Ishikawa (cell line): ENCODE results near the gene PACSIN3.

Experiments used
- CEBPB ChIP-seq: IDR thresholded peaks from 2 replicates; pipeline ENCODE4 v1.6.1; 2012
- EP300 ChIP-seq: IDR thresholded peaks from 2 replicates; pipeline ENCODE4 v1.6.1; 2012; ENCODE audit warnings: borderline replicate concordance
- RAD21 ChIP-seq: IDR thresholded peaks from 2 replicates; pipeline ENCODE4 v1.6.1; 2012; ENCODE audit warnings: low read depth
- TAF1 ChIP-seq: IDR thresholded peaks from 2 replicates; pipeline ENCODE4 v1.6.1; 2012; ENCODE audit warnings: low read depth, mild to moderate bottlenecking
- TEAD4 ChIP-seq: IDR thresholded peaks from 2 replicates; pipeline ENCODE4 v1.6.1; 2012
- USF1 ChIP-seq: IDR thresholded peaks from 2 replicates; pipeline ENCODE4 v1.6.1; 2012
- YY1 ChIP-seq: IDR thresholded peaks from 2 replicates; pipeline ENCODE4 v1.6.1; 2012; ENCODE audit warnings: low read depth
- TF ChIP-seq, protein P1 (sequence below): IDR thresholded peaks from 2 replicates; pipeline ENCODE4 v1.6.1; 2012; ENCODE audit warnings: low read depth, mild to moderate bottlenecking

DNA sequence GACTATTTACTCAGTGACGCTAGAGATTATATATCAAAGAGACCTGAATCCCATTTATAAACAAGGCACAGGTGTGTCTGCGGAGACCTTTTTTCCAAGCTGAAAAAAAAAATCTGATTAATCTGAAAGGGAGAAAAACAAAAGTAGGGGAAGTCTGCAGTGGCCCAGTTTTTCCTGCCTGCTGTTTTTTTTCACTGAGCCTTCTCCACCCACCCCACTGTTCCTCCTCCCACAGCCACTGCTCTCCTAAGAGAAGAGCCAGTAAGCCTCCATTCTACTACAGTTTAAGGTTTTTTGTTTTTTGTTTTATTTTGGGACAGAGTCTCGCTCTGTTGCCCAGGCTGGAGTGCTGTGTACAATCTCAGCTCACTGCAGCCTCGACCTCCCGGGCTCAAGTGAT, 28.0 kb downstream of the PACSIN3 start:
- TF ChIP-seq YY1 (no peak), TEAD4 (no peak), EP300 (no peak), RAD21 (no peak), CEBPB (no peak), USF1 (no peak), TAF1 (no peak)
- TF ChIP-seq, protein P1, sequence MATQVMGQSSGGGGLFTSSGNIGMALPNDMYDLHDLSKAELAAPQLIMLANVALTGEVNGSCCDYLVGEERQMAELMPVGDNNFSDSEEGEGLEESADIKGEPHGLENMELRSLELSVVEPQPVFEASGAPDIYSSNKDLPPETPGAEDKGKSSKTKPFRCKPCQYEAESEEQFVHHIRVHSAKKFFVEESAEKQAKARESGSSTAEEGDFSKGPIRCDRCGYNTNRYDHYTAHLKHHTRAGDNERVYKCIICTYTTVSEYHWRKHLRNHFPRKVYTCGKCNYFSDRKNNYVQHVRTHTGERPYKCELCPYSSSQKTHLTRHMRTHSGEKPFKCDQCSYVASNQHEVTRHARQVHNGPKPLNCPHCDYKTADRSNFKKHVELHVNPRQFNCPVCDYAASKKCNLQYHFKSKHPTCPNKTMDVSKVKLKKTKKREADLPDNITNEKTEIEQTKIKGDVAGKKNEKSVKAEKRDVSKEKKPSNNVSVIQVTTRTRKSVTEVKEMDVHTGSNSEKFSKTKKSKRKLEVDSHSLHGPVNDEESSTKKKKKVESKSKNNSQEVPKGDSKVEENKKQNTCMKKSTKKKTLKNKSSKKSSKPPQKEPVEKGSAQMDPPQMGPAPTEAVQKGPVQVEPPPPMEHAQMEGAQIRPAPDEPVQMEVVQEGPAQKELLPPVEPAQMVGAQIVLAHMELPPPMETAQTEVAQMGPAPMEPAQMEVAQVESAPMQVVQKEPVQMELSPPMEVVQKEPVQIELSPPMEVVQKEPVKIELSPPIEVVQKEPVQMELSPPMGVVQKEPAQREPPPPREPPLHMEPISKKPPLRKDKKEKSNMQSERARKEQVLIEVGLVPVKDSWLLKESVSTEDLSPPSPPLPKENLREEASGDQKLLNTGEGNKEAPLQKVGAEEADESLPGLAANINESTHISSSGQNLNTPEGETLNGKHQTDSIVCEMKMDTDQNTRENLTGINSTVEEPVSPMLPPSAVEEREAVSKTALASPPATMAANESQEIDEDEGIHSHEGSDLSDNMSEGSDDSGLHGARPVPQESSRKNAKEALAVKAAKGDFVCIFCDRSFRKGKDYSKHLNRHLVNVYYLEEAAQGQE: no peak
